HEK293 (cell line): ENCODE data around the gene IGF2BP1.

Experiments
- CTCF ChIA-PET: fragments of 350-600 bp; formaldehyde crosslinking; extraction: SDS; loops from one replicate; lab custom pipeline; 2021; ENCODE audit warnings: antibody characterized with exemption; lab: Yijun Ruan, JAX
- POLR2A ChIA-PET: fragments of 300-600 bp; formaldehyde crosslinking; extraction: SDS; loops from one replicate; lab custom pipeline; 2020; ENCODE audit warnings: antibody characterized with exemption, inconsistent platforms; lab: Yijun Ruan, JAX
- H3K27ac ChIP-seq: fragments of 200-500 bp; sonication (Bioruptor generic); 2 replicates; pipeline ENCODE4 v1.5.1; 2014; ENCODE audit warnings: low read depth, low read length, control low read depth, inconsistent platforms; ENCODE audit errors: extremely low read depth
- H3K36me3 ChIP-seq, 2 experiments: fragments of 200-500 bp in 1 of 2; sonication (Bioruptor generic) in 1 of 2; 1 replicate in 1 of 2; 2 replicates in 1 of 2; pipeline ENCODE4 v1.5.1; 2014 to 2017; ENCODE audit warnings: inconsistent platforms in 2 of 2, low read length in 2 of 2; ENCODE audit not compliant: control insufficient read depth in 2 of 2, insufficient read depth in 1 of 2
- H3K4me1 ChIP-seq: fragments of 200-500 bp; sonication (Bioruptor generic); 2 replicates; pipeline ENCODE4 v1.5.1; 2014; ENCODE audit warnings: mild to moderate bottlenecking, low read length, inconsistent platforms; ENCODE audit not compliant: control insufficient read depth, insufficient read depth
- H3K4me3 ChIP-seq: 2 replicates; pipeline ENCODE4 v1.5.1; 2011; ENCODE audit warnings: low read depth, mild to moderate bottlenecking, control low read depth, low read length, moderate library complexity
- H3K9me3 ChIP-seq: fragments of 200-500 bp; sonication (Bioruptor generic); 2 replicates; pipeline ENCODE4 v1.5.1; 2014; ENCODE audit warnings: low read depth, low read length, inconsistent platforms; ENCODE audit not compliant: control insufficient read depth, insufficient read depth
- HOXD13 ChIP-seq: sonication (generic); formaldehyde crosslinking; IDR thresholded peaks from 2 replicates; pipeline ENCODE4 v1.8.0; 2022; ENCODE audit warnings: missing genetic modification reagents, borderline replicate concordance
- ZNF202 ChIP-seq: fragments of 450-650 bp; formaldehyde crosslinking; IDR thresholded peaks from 2 replicates; pipeline ENCODE4 v1.5.1; 2016; ENCODE audit warnings: missing biosample characterization, missing genetic modification characterization, borderline replicate concordance
- ZNF610 ChIP-seq: fragments of 450-650 bp; formaldehyde crosslinking; IDR thresholded peaks from 2 replicates; pipeline ENCODE4 v1.5.1; 2016; ENCODE audit warnings: missing biosample characterization, missing genetic modification characterization, borderline replicate concordance
- ZNF654 ChIP-seq: fragments of 450-650 bp; formaldehyde crosslinking; IDR thresholded peaks from 2 replicates; pipeline ENCODE4 v1.5.1; 2016; ENCODE audit warnings: low read depth, missing biosample characterization, missing genetic modification characterization
- ZNF664 ChIP-seq: fragments of 450-650 bp; formaldehyde crosslinking; IDR thresholded peaks from 2 replicates; pipeline ENCODE4 v1.5.1; 2016; ENCODE audit warnings: missing biosample characterization, missing genetic modification characterization
- TF ChIP-seq, protein P1 (sequence below): fragments of 450-650 bp; IDR thresholded peaks from 2 replicates; pipeline ENCODE4 v1.5.1; 2018; ENCODE audit warnings: missing biosample characterization, mild to moderate bottlenecking, missing genetic modification characterization
- TF ChIP-seq, protein P2 (sequence below): fragments of 450-650 bp; formaldehyde crosslinking; IDR thresholded peaks from 2 replicates; pipeline ENCODE4 v1.5.1; 2016; ENCODE audit warnings: missing biosample characterization, missing genetic modification characterization
- TF ChIP-seq, protein P3 (sequence below): fragments of 450-650 bp; formaldehyde crosslinking; IDR thresholded peaks from 2 replicates; pipeline ENCODE4 v1.5.1; 2016; ENCODE audit warnings: missing biosample characterization, missing genetic modification characterization
- TF ChIP-seq, protein P4 (sequence below): fragments of 450-650 bp; formaldehyde crosslinking; optimal IDR thresholded peaks from 2 replicates; pipeline ENCODE3; 2016; ENCODE audit warnings: missing biosample characterization, mild to moderate bottlenecking, missing genetic modification characterization

The IGF2BP1 gene

DNA sequence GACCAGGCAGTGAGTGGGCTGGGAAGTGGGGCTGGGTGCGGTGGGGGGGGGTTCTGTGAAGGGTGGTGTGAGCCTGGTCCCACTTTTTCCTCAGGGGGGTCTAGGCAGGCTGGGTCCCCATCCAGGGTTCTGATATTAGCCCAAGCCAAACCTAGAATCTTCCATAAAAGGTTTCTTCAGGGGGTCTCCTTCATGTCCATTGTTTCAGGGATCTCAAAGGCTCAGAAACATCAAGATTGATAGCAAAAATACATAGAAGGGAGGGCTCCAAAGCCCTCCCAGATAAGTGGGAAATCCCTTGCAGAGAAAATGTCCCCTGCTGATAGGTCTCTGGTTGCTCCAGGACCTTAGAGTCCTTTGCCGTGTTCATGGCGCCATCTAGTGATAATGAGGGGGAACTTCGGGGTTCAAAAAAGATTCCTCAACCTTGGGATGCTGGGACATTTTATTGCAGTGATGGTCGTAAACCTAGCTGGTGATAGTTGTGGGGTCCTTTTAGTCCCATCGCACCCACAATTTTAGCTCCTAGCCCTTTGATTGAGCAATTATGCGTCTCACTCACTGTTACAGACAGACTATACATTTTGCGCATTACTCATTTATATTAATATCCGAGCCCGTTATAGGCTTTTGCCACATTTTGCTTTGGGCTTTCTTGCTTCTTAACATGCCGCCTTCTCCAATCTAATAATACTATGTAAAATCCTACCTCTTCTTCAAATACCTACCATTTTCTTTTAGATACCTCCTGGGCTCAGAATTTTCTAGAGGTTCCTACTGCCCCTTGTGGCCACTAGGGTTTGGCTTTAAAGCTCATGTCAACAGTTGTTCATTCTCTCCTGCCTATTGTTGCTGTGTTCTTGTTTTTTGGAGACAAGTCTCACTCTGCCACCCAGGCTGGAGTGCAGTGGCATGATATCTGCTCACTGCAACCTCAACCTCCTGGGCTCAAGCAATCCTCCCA, 35.1 kb downstream of the IGF2BP1 start (continued):
- TF ChIP-seq, protein P1, sequence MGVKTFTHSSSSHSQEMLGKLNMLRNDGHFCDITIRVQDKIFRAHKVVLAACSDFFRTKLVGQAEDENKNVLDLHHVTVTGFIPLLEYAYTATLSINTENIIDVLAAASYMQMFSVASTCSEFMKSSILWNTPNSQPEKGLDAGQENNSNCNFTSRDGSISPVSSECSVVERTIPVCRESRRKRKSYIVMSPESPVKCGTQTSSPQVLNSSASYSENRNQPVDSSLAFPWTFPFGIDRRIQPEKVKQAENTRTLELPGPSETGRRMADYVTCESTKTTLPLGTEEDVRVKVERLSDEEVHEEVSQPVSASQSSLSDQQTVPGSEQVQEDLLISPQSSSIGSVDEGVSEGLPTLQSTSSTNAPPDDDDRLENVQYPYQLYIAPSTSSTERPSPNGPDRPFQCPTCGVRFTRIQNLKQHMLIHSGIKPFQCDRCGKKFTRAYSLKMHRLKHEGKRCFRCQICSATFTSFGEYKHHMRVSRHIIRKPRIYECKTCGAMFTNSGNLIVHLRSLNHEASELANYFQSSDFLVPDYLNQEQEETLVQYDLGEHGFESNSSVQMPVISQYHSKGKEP (tag by site-specific recombination) = peak; percentile 55; the same call in 1 of the 2 replicates
- TF ChIP-seq, all 188 proteins: peak for 23

DNA sequence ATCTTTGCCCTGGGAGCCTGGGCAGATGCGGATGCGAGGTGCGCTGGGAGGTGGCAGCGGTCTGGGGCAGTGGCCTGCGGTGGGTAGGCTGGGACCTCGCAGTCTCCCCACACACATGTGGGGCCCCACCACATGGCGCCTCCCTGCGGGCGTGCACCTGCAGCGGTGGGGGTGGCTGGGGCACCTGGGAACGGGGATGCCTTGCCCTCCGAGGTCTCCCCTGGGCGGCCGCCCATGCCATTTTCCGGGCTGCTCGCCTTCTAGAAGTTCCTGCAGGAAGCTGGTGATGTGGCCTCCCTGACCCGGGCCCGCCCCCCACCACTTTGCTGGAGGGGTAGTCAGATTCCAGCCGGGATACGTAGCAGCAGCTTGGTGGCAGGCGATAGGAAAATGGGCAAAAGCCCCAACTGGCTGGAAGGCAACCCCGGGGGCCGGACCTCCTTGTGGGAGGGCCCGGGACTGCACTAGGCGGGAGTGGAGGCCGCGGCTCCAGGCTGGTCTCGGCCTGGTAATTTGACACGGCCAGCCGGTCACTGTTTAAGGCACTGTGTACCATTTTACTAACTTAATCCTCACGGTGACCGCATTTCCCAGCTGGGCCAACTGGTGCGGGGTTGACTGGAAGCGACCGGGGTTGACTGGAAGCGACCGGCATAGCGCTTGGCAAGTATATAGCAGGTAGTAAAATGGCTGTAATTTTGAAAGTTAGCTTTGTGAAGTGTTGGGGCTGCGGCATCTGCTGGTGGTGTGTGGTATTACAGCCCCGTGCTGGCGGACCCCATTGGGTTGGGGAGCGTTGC, 38.5 kb downstream of the IGF2BP1 start:
- no peaks in the 10 kb centered on the region; the same call in 1 of the 2 replicates for H3K4me1 ChIP-seq
- TF ChIP-seq HOXD13 (CRISPR knock-in tag) (no peak), ZNF664 (tag by site-specific recombination) (no peak), ZNF654 (tag by site-specific recombination) (peak; percentile 20; the same call in 1 of the 2 replicates), ZNF610 (no peak), ZNF202 (tag by site-specific recombination) (peak; percentile 76; the same call in 1 of the 2 replicates)
- TF ChIP-seq, protein P2, sequence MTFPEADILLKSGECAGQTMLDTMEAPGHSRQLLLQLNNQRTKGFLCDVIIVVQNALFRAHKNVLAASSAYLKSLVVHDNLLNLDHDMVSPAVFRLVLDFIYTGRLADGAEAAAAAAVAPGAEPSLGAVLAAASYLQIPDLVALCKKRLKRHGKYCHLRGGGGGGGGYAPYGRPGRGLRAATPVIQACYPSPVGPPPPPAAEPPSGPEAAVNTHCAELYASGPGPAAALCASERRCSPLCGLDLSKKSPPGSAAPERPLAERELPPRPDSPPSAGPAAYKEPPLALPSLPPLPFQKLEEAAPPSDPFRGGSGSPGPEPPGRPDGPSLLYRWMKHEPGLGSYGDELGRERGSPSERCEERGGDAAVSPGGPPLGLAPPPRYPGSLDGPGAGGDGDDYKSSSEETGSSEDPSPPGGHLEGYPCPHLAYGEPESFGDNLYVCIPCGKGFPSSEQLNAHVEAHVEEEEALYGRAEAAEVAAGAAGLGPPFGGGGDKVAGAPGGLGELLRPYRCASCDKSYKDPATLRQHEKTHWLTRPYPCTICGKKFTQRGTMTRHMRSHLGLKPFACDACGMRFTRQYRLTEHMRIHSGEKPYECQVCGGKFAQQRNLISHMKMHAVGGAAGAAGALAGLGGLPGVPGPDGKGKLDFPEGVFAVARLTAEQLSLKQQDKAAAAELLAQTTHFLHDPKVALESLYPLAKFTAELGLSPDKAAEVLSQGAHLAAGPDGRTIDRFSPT = no peak
- TF ChIP-seq, protein P3, sequence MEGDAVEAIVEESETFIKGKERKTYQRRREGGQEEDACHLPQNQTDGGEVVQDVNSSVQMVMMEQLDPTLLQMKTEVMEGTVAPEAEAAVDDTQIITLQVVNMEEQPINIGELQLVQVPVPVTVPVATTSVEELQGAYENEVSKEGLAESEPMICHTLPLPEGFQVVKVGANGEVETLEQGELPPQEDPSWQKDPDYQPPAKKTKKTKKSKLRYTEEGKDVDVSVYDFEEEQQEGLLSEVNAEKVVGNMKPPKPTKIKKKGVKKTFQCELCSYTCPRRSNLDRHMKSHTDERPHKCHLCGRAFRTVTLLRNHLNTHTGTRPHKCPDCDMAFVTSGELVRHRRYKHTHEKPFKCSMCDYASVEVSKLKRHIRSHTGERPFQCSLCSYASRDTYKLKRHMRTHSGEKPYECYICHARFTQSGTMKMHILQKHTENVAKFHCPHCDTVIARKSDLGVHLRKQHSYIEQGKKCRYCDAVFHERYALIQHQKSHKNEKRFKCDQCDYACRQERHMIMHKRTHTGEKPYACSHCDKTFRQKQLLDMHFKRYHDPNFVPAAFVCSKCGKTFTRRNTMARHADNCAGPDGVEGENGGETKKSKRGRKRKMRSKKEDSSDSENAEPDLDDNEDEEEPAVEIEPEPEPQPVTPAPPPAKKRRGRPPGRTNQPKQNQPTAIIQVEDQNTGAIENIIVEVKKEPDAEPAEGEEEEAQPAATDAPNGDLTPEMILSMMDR (tag by site-specific recombination) = 0 out of 2 replicates have a peak, but pooled peaks have one; percentile 16
- ChIA-PET POLR2A (interaction anchor here (1.0 to 1.5 kb wide), 2 partner anchors 38 to 40 kb away, joined by 3 to 4 read pairs; partner anchors contain the start of gene IGF2BP1), CTCF (interaction anchor here (0.7 to 8.6 kb wide), 10 partner anchors 12 to 140 kb away, joined by 3 to 129 read pairs (median 4); partner anchors contain the start of genes IGF2BP1 and SNF8)
- H3K9me3 ChIP-seq = no peaks in the 10 kb centered on the region
- H3K36me3 ChIP-seq = peaks cover 64 to 88% of the 10 kb centered on the region in 2 experiments
- H3K4me3 ChIP-seq = no peak overlapping the region
- H3K27ac ChIP-seq = no peak overlapping the region

DNA sequence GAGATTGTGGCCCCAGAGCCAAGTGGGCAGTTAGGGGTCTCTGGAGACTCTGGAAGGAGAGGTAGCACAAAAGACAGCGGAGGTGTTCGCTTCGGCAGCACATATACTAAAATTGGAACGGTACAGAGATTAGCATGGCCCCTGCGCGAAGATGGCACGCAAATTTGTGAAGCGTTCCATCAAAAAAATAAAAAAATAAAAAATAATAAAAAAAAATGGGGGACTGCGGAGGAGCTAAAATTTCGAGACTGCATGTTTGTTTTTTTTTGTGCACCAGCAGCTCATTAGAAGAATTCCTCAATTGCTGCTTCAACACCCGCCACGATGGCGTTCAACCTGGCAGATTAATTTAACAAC, 39.1 kb downstream of the IGF2BP1 start:
- H3K36me3 ChIP-seq = peaks cover 64 to 88% of the 10 kb centered on the region in 2 experiments
- no peak overlapping the region for H3K27ac ChIP-seq
- no peaks in the 10 kb centered on the region; the same call in 1 of the 2 replicates for H3K4me1 ChIP-seq
- H3K9me3 ChIP-seq = no peaks in the 10 kb centered on the region
- POLR2A ChIA-PET = interaction anchor here (1.0 kb wide), 1 partner anchor 39 kb away, joined by 3 read pairs; the partner anchor contains the start of gene IGF2BP1
- no peak overlapping the region for H3K4me3 ChIP-seq
- CTCF ChIA-PET = interaction anchor here (0.6 to 4.8 kb wide), 12 partner anchors 11 to 176 kb away, joined by 3 to 58 read pairs (median 4); partner anchors contain the start of gene SNF8
- TF ChIP-seq, protein P4, sequence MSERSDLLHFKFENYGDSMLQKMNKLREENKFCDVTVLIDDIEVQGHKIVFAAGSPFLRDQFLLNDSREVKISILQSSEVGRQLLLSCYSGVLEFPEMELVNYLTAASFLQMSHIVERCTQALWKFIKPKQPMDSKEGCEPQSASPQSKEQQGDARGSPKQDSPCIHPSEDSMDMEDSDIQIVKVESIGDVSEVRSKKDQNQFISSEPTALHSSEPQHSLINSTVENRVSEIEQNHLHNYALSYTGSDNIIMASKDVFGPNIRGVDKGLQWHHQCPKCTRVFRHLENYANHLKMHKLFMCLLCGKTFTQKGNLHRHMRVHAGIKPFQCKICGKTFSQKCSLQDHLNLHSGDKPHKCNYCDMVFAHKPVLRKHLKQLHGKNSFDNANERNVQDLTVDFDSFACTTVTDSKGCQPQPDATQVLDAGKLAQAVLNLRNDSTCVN (tag by site-specific recombination) = no peak
- TF ChIP-seq ZNF654 (tag by site-specific recombination) = 0 out of 2 replicates have a peak, but pooled peaks have one; percentile 0
